Measurements from ENCODE around the gene PRR20C.
"Not testable (repeated sequence)": the region's sequence is repeated elsewhere in the genome, so short reads cannot be mapped to it uniquely, and the experiment has no call there.

Gene PRR20C

GRCh38 chr13:57153761-57154160, at the start of gene PRR20C:
PRR20C (plus strand) TSS chr13:57154061; CDS start chr13:57154448, 387 bp downstream.
- DNase-seq, result not testable (repeated sequence)

GRCh38 chr13:57114945-57115344, 38.9 kb upstream of the PRR20C start:
- DNase-seq, result no peak

GRCh38 chr13:57123681-57124080, 30.2 kb upstream of the PRR20C start:
- DNase-seq, result no peak

- DNase-seq, result no peak
Observed at GRCh38 chr13:57128909-57129308, 25.0 kb upstream of the PRR20C start.

GRCh38 chr13:57136093-57136492, 17.8 kb upstream of the PRR20C start:
- DNase-seq, result no peak

- DNase-seq, result no peak
Observed at GRCh38 chr13:57137585-57137984, 16.3 kb upstream of the PRR20C start.

GRCh38 chr13:57138988-57139387, 14.9 kb upstream of the PRR20C start:
- DNase-seq, result no peak

- not testable (repeated sequence) for DNase-seq
Observed at GRCh38 chr13:57139781-57140180, 14.1 kb upstream of the PRR20C start.

GRCh38 chr13:57140235-57140968, 13.5 kb upstream of the PRR20C start, which contains the start of gene PRR20A:
PRR20A (plus strand) TSS chr13:57140918; CDS start chr13:57141305, 387 bp downstream.
- DNase-seq, result not testable (repeated sequence)

- not testable (repeated sequence) for DNase-seq
Observed at GRCh38 chr13:57147188-57147587, 6.7 kb upstream of the PRR20C start, which contains the start of gene PRR20B. PRR20B (plus strand) TSS chr13:57147488; CDS start chr13:57147875, 387 bp downstream.

- DNase-seq, result not testable (repeated sequence)
Observed at GRCh38 chr13:57148106-57148505, 5.8 kb upstream of the PRR20C start.

GRCh38 chr13:57160332-57160731, 6.5 kb downstream of the PRR20C start, which contains the start of gene PRR20D:
PRR20D (plus strand) TSS chr13:57160632; CDS start chr13:57161019, 387 bp downstream.
- DNase-seq, result not testable (repeated sequence)

GRCh38 chr13:57166897-57167296, 13.0 kb downstream of the PRR20C start, which contains the start of gene PRR20E:
PRR20E (plus strand) TSS chr13:57167197; CDS start chr13:57167584, 387 bp downstream.
- DNase-seq, result not testable (repeated sequence)

GRCh38 chr13:57191667-57192066, 37.8 kb downstream of the PRR20C start:
- no peak for DNase-seq
